ENCODE measurements around the gene NXPE2.

Gene NXPE2

DNA sequence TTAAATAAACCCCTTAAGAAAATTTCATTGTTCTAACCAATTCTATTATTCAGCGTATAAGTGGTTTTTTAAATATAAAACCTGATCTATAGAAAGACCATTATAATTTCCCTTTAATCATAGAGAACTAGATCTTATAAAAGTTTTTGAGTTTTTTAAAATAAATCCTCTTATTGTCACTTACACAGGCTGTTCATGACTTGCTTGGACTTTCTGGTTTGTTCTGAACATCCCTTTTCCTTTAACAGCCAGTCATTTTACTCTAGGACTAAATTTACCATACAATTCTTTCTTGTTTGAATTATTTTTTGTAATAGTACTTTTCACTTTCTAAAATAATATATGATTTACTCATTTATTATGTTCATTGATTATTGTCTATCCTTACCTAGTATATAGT lies 4.7 kb downstream of the NXPE2 start:
- H4K8ac ChIP-seq (ENCODE audit: low read depth, low read length) = no peak overlapping the region
- no peak overlapping the region for H2BK120ac ChIP-seq (ENCODE audit: low read depth, low read length)
- peak; percentile 51 for DNase-seq
- H3K56ac ChIP-seq (ENCODE audit: low read length) = no peak overlapping the region
- H3K27me3 ChIP-seq (ENCODE audit: insufficient read depth, low read length, poor library complexity) = no peaks in the 10 kb centered on the region
- WGBS (ENCODE audit: extremely low coverage, insufficient coverage, low lambda C conversion rate) = no CpG with 5 or more reads among the region's 1 CpG
- H3K4me2 ChIP-seq (ENCODE audit: low read length) = no peak overlapping the region
- H3K79me2 ChIP-seq (ENCODE audit: control insufficient read depth, insufficient read depth, low read length) = no peaks in the 10 kb centered on the region
- H2BK5ac ChIP-seq (ENCODE audit: low read length) = no peak overlapping the region
- no peak overlapping the region for H3K18ac ChIP-seq (ENCODE audit: low read length)
- no peak overlapping the region for H4K5ac ChIP-seq (ENCODE audit: low read length)
- no peak overlapping the region for H3K4ac ChIP-seq (ENCODE audit: low read depth, low read length)
- H2BK15ac ChIP-seq (replicated peaks; ENCODE audit: low read depth) = no peak overlapping the region
- no peaks in the 10 kb centered on the region for H3K36me3 ChIP-seq (ENCODE audit: control insufficient read depth, insufficient read depth, low read length)
- no peak overlapping the region for H3K27ac ChIP-seq (ENCODE audit: low read depth, low read length)
- H3K4me3 ChIP-seq (ENCODE audit: low read length) = no peak overlapping the region
- no peak overlapping the region for H2AK5ac ChIP-seq (ENCODE audit: low read length)
- no peak overlapping the region for H3K9ac ChIP-seq (ENCODE audit: low read length)
- H3K79me1 ChIP-seq (ENCODE audit: low read length) = no peaks in the 10 kb centered on the region
- no peaks in the 10 kb centered on the region for H3K4me1 ChIP-seq (ENCODE audit: control insufficient read depth, low read depth, low read length)
- H3K23ac ChIP-seq (ENCODE audit: low read length) = no peak overlapping the region

DNA sequence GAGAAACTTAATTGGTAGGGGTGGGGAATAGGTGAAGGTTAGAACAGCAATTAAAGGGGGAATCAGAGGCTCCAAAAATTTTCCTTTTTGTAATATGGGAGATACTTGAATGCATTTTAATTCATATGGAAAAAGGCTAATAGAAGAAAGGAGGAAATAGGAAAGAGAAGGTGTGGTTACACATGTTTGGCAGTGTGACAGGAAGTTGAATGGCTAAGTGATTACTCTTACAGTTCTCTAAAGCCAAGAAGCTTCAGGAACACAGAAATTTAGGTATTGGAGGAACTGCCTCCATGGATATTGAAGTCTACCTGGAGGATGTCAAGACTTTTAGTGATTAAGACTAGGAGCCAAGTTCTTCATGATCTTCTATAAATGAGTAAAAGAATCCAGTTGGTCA lies 6.3 kb downstream of the NXPE2 start:
- Histone ChIP-seq H2BK120ac (ENCODE audit: low read depth, low read length) (no peak overlapping the region), H4K5ac (ENCODE audit: low read length) (no peak overlapping the region), H3K4ac (ENCODE audit: low read depth, low read length) (no peak overlapping the region), H3K79me2 (ENCODE audit: control insufficient read depth, insufficient read depth, low read length) (no peaks in the 10 kb centered on the region), H2BK15ac (replicated peaks; ENCODE audit: low read depth) (no peak overlapping the region), H4K8ac (ENCODE audit: low read depth, low read length) (no peak overlapping the region), H3K27ac (ENCODE audit: low read depth, low read length) (no peak overlapping the region), H3K9ac (ENCODE audit: low read length) (no peak overlapping the region), H3K56ac (ENCODE audit: low read length) (no peak overlapping the region), H3K18ac (ENCODE audit: low read length) (no peak overlapping the region), H3K27me3 (ENCODE audit: insufficient read depth, low read length, poor library complexity) (no peaks in the 10 kb centered on the region), H3K4me2 (ENCODE audit: low read length) (no peak overlapping the region), H2AK5ac (ENCODE audit: low read length) (no peak overlapping the region), H3K79me1 (ENCODE audit: low read length) (no peaks in the 10 kb centered on the region), H3K4me3 (ENCODE audit: low read length) (no peak overlapping the region), H2BK5ac (ENCODE audit: low read length) (no peak overlapping the region), H3K4me1 (ENCODE audit: control insufficient read depth, low read depth, low read length) (no peaks in the 10 kb centered on the region), H3K23ac (ENCODE audit: low read length) (no peak overlapping the region), H3K36me3 (ENCODE audit: control insufficient read depth, insufficient read depth, low read length) (no peaks in the 10 kb centered on the region)
- no peak for DNase-seq

- no peak overlapping the region for H3K4me2 ChIP-seq (ENCODE audit: low read length)
- no peak overlapping the region for H3K18ac ChIP-seq (ENCODE audit: low read length)
- no peaks in the 10 kb centered on the region for H3K36me3 ChIP-seq (ENCODE audit: control insufficient read depth, insufficient read depth, low read length)
- no peaks in the 10 kb centered on the region for H3K4me1 ChIP-seq (ENCODE audit: control insufficient read depth, low read depth, low read length)
- H2BK5ac ChIP-seq (ENCODE audit: low read length) = no peak overlapping the region
- H3K9ac ChIP-seq (ENCODE audit: low read length) = no peak overlapping the region
- no peak overlapping the region for H4K8ac ChIP-seq (ENCODE audit: low read depth, low read length)
- no CpG with 5 or more reads among the region's 1 CpG for WGBS (ENCODE audit: extremely low coverage, insufficient coverage, low lambda C conversion rate)
- no peak overlapping the region for H4K5ac ChIP-seq (ENCODE audit: low read length)
- H2BK15ac ChIP-seq (replicated peaks; ENCODE audit: low read depth) = no peak overlapping the region
- no peak overlapping the region for H2AK5ac ChIP-seq (ENCODE audit: low read length)
- no peaks in the 10 kb centered on the region for H3K27me3 ChIP-seq (ENCODE audit: insufficient read depth, low read length, poor library complexity)
- DNase-seq = no peak
- H3K4ac ChIP-seq (ENCODE audit: low read depth, low read length) = no peak overlapping the region
- no peaks in the 10 kb centered on the region for H3K79me1 ChIP-seq (ENCODE audit: low read length)
- H3K23ac ChIP-seq (ENCODE audit: low read length) = no peak overlapping the region
- no peak overlapping the region for H3K27ac ChIP-seq (ENCODE audit: low read depth, low read length)
- no peak overlapping the region for H3K4me3 ChIP-seq (ENCODE audit: low read length)
- no peaks in the 10 kb centered on the region for H3K79me2 ChIP-seq (ENCODE audit: control insufficient read depth, insufficient read depth, low read length)
- H2BK120ac ChIP-seq (ENCODE audit: low read depth, low read length) = no peak overlapping the region
- H3K56ac ChIP-seq (ENCODE audit: low read length) = no peak overlapping the region
Measured at GRCh38 chr11:114685097-114685496, 6.8 kb downstream of the NXPE2 start.

- Histone ChIP-seq H3K4me1 (ENCODE audit: control insufficient read depth, low read depth, low read length) (no peaks in the 10 kb centered on the region), H3K27ac (ENCODE audit: low read depth, low read length) (no peak overlapping the region), H3K18ac (ENCODE audit: low read length) (no peak overlapping the region), H3K36me3 (ENCODE audit: control insufficient read depth, insufficient read depth, low read length) (no peaks in the 10 kb centered on the region), H4K5ac (ENCODE audit: low read length) (no peak overlapping the region), H3K56ac (ENCODE audit: low read length) (no peak overlapping the region), H3K79me1 (ENCODE audit: low read length) (no peaks in the 10 kb centered on the region), H3K4me3 (ENCODE audit: low read length) (no peak overlapping the region), H2BK120ac (ENCODE audit: low read depth, low read length) (no peak overlapping the region), H4K8ac (ENCODE audit: low read depth, low read length) (no peak overlapping the region), H3K27me3 (ENCODE audit: insufficient read depth, low read length, poor library complexity) (no peaks in the 10 kb centered on the region), H2AK5ac (ENCODE audit: low read length) (no peak overlapping the region), H3K9ac (ENCODE audit: low read length) (no peak overlapping the region), H3K4me2 (ENCODE audit: low read length) (no peak overlapping the region), H3K4ac (ENCODE audit: low read depth, low read length) (no peak overlapping the region), H2BK15ac (replicated peaks; ENCODE audit: low read depth) (no peak overlapping the region), H2BK5ac (ENCODE audit: low read length) (no peak overlapping the region), H3K23ac (ENCODE audit: low read length) (no peak overlapping the region), H3K79me2 (ENCODE audit: control insufficient read depth, insufficient read depth, low read length) (no peaks in the 10 kb centered on the region)
- WGBS (ENCODE audit: extremely low coverage, insufficient coverage, low lambda C conversion rate) = no CpG with 5 or more reads among the region's 4 CpGs
- DNase-seq = no peak
Measured at GRCh38 chr11:114705280-114706024, 27.1 kb downstream of the NXPE2 start.

GRCh38 chr11:114709960-114710359 lies 31.6 kb downstream of the NXPE2 start:
- no CpG with 5 or more reads among the region's 1 CpG for WGBS (ENCODE audit: extremely low coverage, insufficient coverage, low lambda C conversion rate)
- Histone ChIP-seq H3K79me1 (ENCODE audit: low read length) (no peaks in the 10 kb centered on the region), H3K4me2 (ENCODE audit: low read length) (no peak overlapping the region), H3K23ac (ENCODE audit: low read length) (no peak overlapping the region), H2BK120ac (ENCODE audit: low read depth, low read length) (no peak overlapping the region), H2AK5ac (ENCODE audit: low read length) (no peak overlapping the region), H3K4me1 (ENCODE audit: control insufficient read depth, low read depth, low read length) (no peaks in the 10 kb centered on the region), H3K4me3 (ENCODE audit: low read length) (no peak overlapping the region), H3K56ac (ENCODE audit: low read length) (no peak overlapping the region), H3K36me3 (ENCODE audit: control insufficient read depth, insufficient read depth, low read length) (no peaks in the 10 kb centered on the region), H3K27ac (ENCODE audit: low read depth, low read length) (no peak overlapping the region), H4K8ac (ENCODE audit: low read depth, low read length) (no peak overlapping the region), H3K18ac (ENCODE audit: low read length) (no peak overlapping the region), H3K4ac (ENCODE audit: low read depth, low read length) (no peak overlapping the region), H3K9ac (ENCODE audit: low read length) (no peak overlapping the region), H2BK15ac (replicated peaks; ENCODE audit: low read depth) (no peak overlapping the region), H3K79me2 (ENCODE audit: control insufficient read depth, insufficient read depth, low read length) (no peaks in the 10 kb centered on the region), H4K5ac (ENCODE audit: low read length) (no peak overlapping the region), H3K27me3 (ENCODE audit: insufficient read depth, low read length, poor library complexity) (no peaks in the 10 kb centered on the region), H2BK5ac (ENCODE audit: low read length) (no peak overlapping the region)
- no peak for DNase-seq

DNA sequence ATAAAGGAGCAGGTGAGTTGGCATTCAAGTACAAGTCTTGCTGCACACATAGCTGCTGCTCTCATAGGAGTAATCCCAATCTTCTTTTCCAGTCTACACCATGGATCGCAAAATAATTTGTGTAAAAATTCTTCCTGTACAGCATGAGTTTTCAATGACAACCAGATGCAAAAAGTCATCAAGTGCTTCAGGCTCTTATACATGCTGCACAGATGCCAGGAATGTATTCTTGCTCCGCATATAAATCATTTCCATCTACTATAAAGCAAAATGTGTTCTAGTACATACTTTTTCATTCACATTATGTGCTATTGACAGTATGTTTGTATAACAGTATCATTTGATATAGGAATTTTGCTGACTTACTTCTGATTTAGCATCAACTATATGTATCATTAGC lies 35.4 kb downstream of the NXPE2 start:
- no peaks in the 10 kb centered on the region for H3K36me3 ChIP-seq (ENCODE audit: control insufficient read depth, insufficient read depth, low read length)
- H2BK120ac ChIP-seq (ENCODE audit: low read depth, low read length) = no peak overlapping the region
- no peak overlapping the region for H4K5ac ChIP-seq (ENCODE audit: low read length)
- no peak overlapping the region for H2BK15ac ChIP-seq (replicated peaks; ENCODE audit: low read depth)
- H3K56ac ChIP-seq (ENCODE audit: low read length) = no peak overlapping the region
- no peak overlapping the region for H3K4me2 ChIP-seq (ENCODE audit: low read length)
- no peaks in the 10 kb centered on the region for H3K27me3 ChIP-seq (ENCODE audit: insufficient read depth, low read length, poor library complexity)
- H3K4me3 ChIP-seq (ENCODE audit: low read length) = no peak overlapping the region
- H2AK5ac ChIP-seq (ENCODE audit: low read length) = no peak overlapping the region
- no peaks in the 10 kb centered on the region for H3K79me1 ChIP-seq (ENCODE audit: low read length)
- no peak for DNase-seq
- H3K4me1 ChIP-seq (ENCODE audit: control insufficient read depth, low read depth, low read length) = no peaks in the 10 kb centered on the region
- no peak overlapping the region for H2BK5ac ChIP-seq (ENCODE audit: low read length)
- no peak overlapping the region for H3K4ac ChIP-seq (ENCODE audit: low read depth, low read length)
- H3K27ac ChIP-seq (ENCODE audit: low read depth, low read length) = no peak overlapping the region
- no peak overlapping the region for H3K23ac ChIP-seq (ENCODE audit: low read length)
- no peak overlapping the region for H3K9ac ChIP-seq (ENCODE audit: low read length)
- no peaks in the 10 kb centered on the region for H3K79me2 ChIP-seq (ENCODE audit: control insufficient read depth, insufficient read depth, low read length)
- H3K18ac ChIP-seq (ENCODE audit: low read length) = no peak overlapping the region
- H4K8ac ChIP-seq (ENCODE audit: low read depth, low read length) = no peak overlapping the region
- no CpG with 5 or more reads among the region's 2 CpGs for WGBS (ENCODE audit: extremely low coverage, insufficient coverage, low lambda C conversion rate)
